K562 (cell line): ENCODE results near the gene C11orf91. TPM values are rescaled to one million over a fixed set of nuclear protein-coding genes. Genes with fewer than 3 reads are reported as not detected.

Experiments used
- ATAC-seq: fragments of 200-7000 bp; cut with Tn5 transposase; 3 replicates; pipeline ENCODE4 v1.9.1; 2020; ENCODE audit warnings: moderate library complexity
- BruUV-seq: library from RNA; stranded (reverse); fragments of 400-500 nt; replicated peaks from 2 replicates; lab custom pipeline; 2021; lab: Mats Ljungman, UMichigan
- CTCF ChIA-PET: fragments of 300-600 bp; formaldehyde crosslinking; extraction: SDS; loops from one replicate; lab custom pipeline; 2021; ENCODE audit warnings: low intra/inter-chr PET ratio; lab: Yijun Ruan, JAX
- POLR2A ChIA-PET: fragments of 300-600, 350-650 bp; sonication (Branson Sonifier 250); formaldehyde crosslinking; extraction: SDS; loops from one replicate; lab custom pipeline; 2021; ENCODE audit warnings: antibody characterized with exemption, inconsistent platforms; lab: Yijun Ruan, JAX
- DNase-seq, 4 experiments: peaks; one replicate each; pipeline versions ENCODE4 v3.0.0 to v3.0.0-alpha.2; 2011 to 2018; ENCODE audit warnings: low spot score in 3 of 4, mixed read lengths in 3 of 4; ENCODE audit errors: extremely low read depth in 1 of 4
- FAIRE-seq: peaks from 2 replicates; lab custom pipeline; 2011; peaks lifted over from hg19 to GRCh38; lab: Jason Lieb, UNC
- H2AFZ ChIP-seq: 2 replicates; pipeline ENCODE4 v1.6.0; 2011; ENCODE audit warnings: low read depth, low read length, control low read depth, inconsistent platforms
- H3K27ac ChIP-seq: fragments of 200-600 bp; 3 replicates; pipeline ENCODE4 v1.8.0; 2011; ENCODE audit warnings: low read depth, mild to moderate bottlenecking, control low read depth, inconsistent platforms, low read length, moderate library complexity, mixed read lengths; ENCODE audit errors: extremely low read depth
- H3K27me3 ChIP-seq, 2 experiments: fragments of 300-600 bp in 1 of 2; 2 replicates in 1 of 2; 3 replicates in 1 of 2; pipeline versions ENCODE4 v1.6.0 to v1.8.0; 2011; ENCODE audit warnings: inconsistent platforms in 2 of 2, low read length in 2 of 2, mild to moderate bottlenecking in 1 of 2, mixed read lengths in 1 of 2, moderate library complexity in 1 of 2; ENCODE audit not compliant: control insufficient read depth in 2 of 2, insufficient read depth in 2 of 2
- H3K36me3 ChIP-seq: fragments of 300-600 bp; 3 replicates; pipeline ENCODE4 v1.8.0; 2011; ENCODE audit warnings: mild to moderate bottlenecking, low read length, inconsistent platforms; ENCODE audit not compliant: control insufficient read depth, insufficient read depth
- H3K4me1 ChIP-seq, 2 experiments: fragments of 200-600 bp in 1 of 2; replicated peaks in 1 of 2; 2 replicates in 1 of 2; 3 replicates in 1 of 2; pipeline versions ENCODE4 v1.5.1 to v1.8.0; 2011; ENCODE audit warnings: inconsistent platforms in 2 of 2, low read length in 2 of 2, mild to moderate bottlenecking in 1 of 2, mixed read lengths in 1 of 2, moderate library complexity in 1 of 2; ENCODE audit not compliant: control insufficient read depth in 2 of 2, insufficient read depth in 2 of 2
- H3K4me2 ChIP-seq: 2 replicates; pipeline ENCODE4 v1.6.1; 2011; ENCODE audit warnings: low read length, control low read depth, inconsistent platforms, mixed read lengths; ENCODE audit not compliant: insufficient read depth
- H3K4me3 ChIP-seq: fragments of 200-600 bp; sonication (generic), shearing (Covaris generic); 2 replicates; pipeline ENCODE4 v1.5.1; 2016; ENCODE audit warnings: control low read depth, inconsistent platforms
- H3K79me2 ChIP-seq: fragments of 200-600 bp; 3 replicates; pipeline ENCODE4 v1.8.0; 2011; ENCODE audit warnings: low read length, inconsistent platforms; ENCODE audit not compliant: control insufficient read depth, insufficient read depth
- H3K9ac ChIP-seq, 2 experiments: 2 replicates each; pipeline versions ENCODE4 v1.6.0 to v1.6.1; 2011; ENCODE audit warnings: low read depth in 2 of 2, low read length in 2 of 2, control low read depth in 1 of 2, inconsistent platforms in 1 of 2, mild to moderate bottlenecking in 1 of 2, mixed read lengths in 1 of 2; ENCODE audit not compliant: insufficient read depth in 1 of 2
- H3K9me1 ChIP-seq: one replicate; pipeline ENCODE4 v1.6.0; 2011; ENCODE audit warnings: inconsistent platforms, mild to moderate bottlenecking, low read length, moderate library complexity; ENCODE audit not compliant: control insufficient read depth, insufficient read depth
- H3K9me3 ChIP-seq: replicated peaks from 2 replicates; pipeline ENCODE4 v1.5.1; 2011; ENCODE audit warnings: low read depth, low read length, inconsistent platforms; ENCODE audit not compliant: control insufficient read depth, insufficient read depth
- H4K20me1 ChIP-seq: replicated peaks from 2 replicates; pipeline ENCODE4 v1.6.1; 2011; ENCODE audit warnings: low read length, inconsistent platforms, mixed read lengths; ENCODE audit not compliant: control insufficient read depth, insufficient read depth
- E2F4 ChIP-seq: sonication (generic); formaldehyde crosslinking; IDR thresholded peaks from 2 replicates; pipeline ENCODE4 v1.8.0; 2022; ENCODE audit warnings: mild to moderate bottlenecking, low read depth, missing genetic modification reagents
- E2F8 ChIP-seq: fragments of 450-650 bp; IDR thresholded peaks from 2 replicates; pipeline ENCODE4 v1.7.1; 2018; ENCODE audit warnings: mild to moderate bottlenecking, low read depth; ENCODE audit not compliant: partially characterized antibody
- ETV1 ChIP-seq: fragments of 450-650 bp; conservative IDR thresholded peaks from 2 replicates; pipeline ENCODE4 v1.6.1; 2016; ENCODE audit warnings: missing genetic modification characterization, control low read depth, low read depth, missing compliant biosample characterization
- FOXJ2 ChIP-seq: fragments of 200-800 bp; sonication (Bioruptor generic); IDR thresholded peaks from 2 replicates; pipeline ENCODE4 v1.6.1; 2016; ENCODE audit warnings: missing genetic modification characterization, missing compliant biosample characterization
- KLF6 ChIP-seq: fragments of 250-450 bp; sonication (Bioruptor Pico); IDR thresholded peaks from 2 replicates; pipeline ENCODE4 v1.4.0; 2020; ENCODE audit warnings: mild to moderate bottlenecking, moderate library complexity, borderline replicate concordance
- NFRKB ChIP-seq: fragments of 450-650 bp; IDR thresholded peaks from 2 replicates; pipeline ENCODE4 v1.6.1; 2016; ENCODE audit warnings: low read depth
- PHB2 ChIP-seq: fragments of 450-650 bp; IDR thresholded peaks from 2 replicates; pipeline ENCODE4 v1.6.1; 2017; ENCODE audit warnings: low read depth
- POLR2AphosphoS2 ChIP-seq: IDR thresholded peaks from 2 replicates; pipeline ENCODE4 v1.6.1; 2012; ENCODE audit warnings: low read length, improper control_type of control experiment
- RBM14 ChIP-seq: fragments of 200-400 bp; formaldehyde crosslinking; IDR thresholded peaks from 2 replicates; pipeline ENCODE4 v1.6.1; 2018; ENCODE audit warnings: low read depth, mild to moderate bottlenecking, low read length, moderate library complexity, borderline replicate concordance; ENCODE audit not compliant: insufficient read depth
- ZBTB33 ChIP-seq: sonication (generic); formaldehyde crosslinking; IDR thresholded peaks from 2 replicates; pipeline ENCODE4 v1.8.1; 2023; ENCODE audit warnings: mild to moderate bottlenecking, missing genetic modification reagents
- ZC3H4 ChIP-seq: sonication (generic); formaldehyde crosslinking; IDR thresholded peaks from 2 replicates; pipeline ENCODE4 v1.9.0; 2021; ENCODE audit warnings: missing genetic modification reagents, borderline replicate concordance
- WGBS: fragments of 100-300 bp; shearing (Covaris generic); methylation state at CpG from one replicate; pipeline ENCODE4 v1.1.6; 2016; ENCODE audit warnings: low coverage, mixed read lengths; ENCODE audit not compliant: insufficient coverage; ENCODE audit errors: missing lambda C conversion rate; 5-methylcytosine and 5-hydroxymethylcytosine counted together
- in situ Hi-C: fragments of 300-500 bp; cut with MboI; formaldehyde crosslinking; loops from 4 replicates; pipeline ENCODE4 v1.15.0; 2018; ENCODE audit warnings: inconsistent platforms, mixed read lengths
- intact Hi-C: fragments of 100-400 bp; cut with micrococcal nuclease; formaldehyde crosslinking; loops from 2 replicates; pipeline ENCODE4 v1.14.2; 2022
- polyA plus RNA-seq, 8 experiments: library from polyadenylated mRNA; depleted of rRNA in 4 of 8; stranded (reverse) in 5 of 8; unstranded in 3 of 8; fragments of >200 nt; fragmentation: Nextera tagmentation in 2 of 8; fragmentation: Illumina TruSeq in 1 of 8; extraction: Ambion mirVana in 2 of 8; extraction: Trizol in 1 of 8; gene quantifications; 2 replicates each; pipeline versions ENCODE4 v1.2.1 to v1.2.3, GENCODE V29; 2011 to 2014; ENCODE audit warnings: inconsistent platforms in 1 of 8, missing spikeins in 1 of 8
- total RNA-seq, 7 experiments: library from RNA; depleted of rRNA in 6 of 7; stranded (reverse); fragments of >200 nt in 6 of 7; fragmentation: Illumina TruSeq in 2 of 7; extraction: Trizol in 2 of 7; gene quantifications; 2 replicates each; pipeline versions ENCODE4 v1.2.1 to v1.2.3, GENCODE V29; 2011 to 2021; ENCODE audit warnings: low replicate concordance in 1 of 7

C11orf91 gene
- total and polyA plus RNA-seq, 9 of the 15 experiments (the other 6 are each of a cell fraction or from before 2014, with no cell fraction given) = not detected

- no peak for TF ChIP-seq RBM14
These were observed 5.9 kb upstream of the C11orf91 start (continued) for GRCh38 chr11:33706546-33706945.

- Histone ChIP-seq H3K79me2 (no peaks in the 10 kb centered on the region), H3K4me3 (no peak overlapping the region), H3K4me1 (peaks cover 16% of the 10 kb centered on the region in 2 experiments), H4K20me1 (no peaks in the 10 kb centered on the region), H3K27me3 (0 out of 5 replicates have a peak, but pooled peaks cover 0 to 4% of the 10 kb centered on the region in 2 experiments), H3K9me3 (no peaks in the 10 kb centered on the region), H3K27ac (no peak overlapping the region), H3K9me1 (no peaks in the 10 kb centered on the region), H3K36me3 (peaks cover 36% of the 10 kb centered on the region), H2AFZ (no peak overlapping the region), H3K9ac (no peak overlapping the region), H3K4me2 (no peak overlapping the region)
- no TSS peak for BruUV-seq
- ChIA-PET CTCF (no interaction called here), POLR2A (interaction anchor here (1.1 to 1.8 kb wide), 2 partner anchors 10 to 12 kb away, joined by 3 to 8 read pairs; no protein-coding TSS in a partner anchor)
- in situ Hi-C loops = no loop called here
- DNase-seq (peak in 2 of 4 experiments; percentile 31 to 36), FAIRE-seq (no peak), ATAC-seq (no peak)
- intact Hi-C loops = no loop called here
- WGBS = 63% methylated on average over 7 of the region's 7 CpGs
- TF ChIP-seq E2F4 (CRISPR knock-in tag) (no peak), ZC3H4 (CRISPR knock-in tag) (no peak), E2F8 (peak; percentile 6), POLR2AphosphoS2 (0 out of 2 replicates have a peak, but pooled peaks have one; percentile 10), KLF6 (no peak), FOXJ2 (tag) (no peak), NFRKB (no peak), ETV1 (tag) (no peak), ZBTB33 (CRISPR knock-in tag) (no peak), PHB2 (no peak)
These were observed 3.8 kb upstream of the C11orf91 start for GRCh38 chr11:33704240-33705002.
